HPDE6-E6E7 (cell line): ENCODE results near the gene SYNE1.

Experiments used
- DNase-seq: peaks from one replicate; pipeline ENCODE4 v3.0.0; 2011; ENCODE audit warnings: missing footprints; ENCODE audit errors: extremely low spot score

Gene SYNE1

DNA sequence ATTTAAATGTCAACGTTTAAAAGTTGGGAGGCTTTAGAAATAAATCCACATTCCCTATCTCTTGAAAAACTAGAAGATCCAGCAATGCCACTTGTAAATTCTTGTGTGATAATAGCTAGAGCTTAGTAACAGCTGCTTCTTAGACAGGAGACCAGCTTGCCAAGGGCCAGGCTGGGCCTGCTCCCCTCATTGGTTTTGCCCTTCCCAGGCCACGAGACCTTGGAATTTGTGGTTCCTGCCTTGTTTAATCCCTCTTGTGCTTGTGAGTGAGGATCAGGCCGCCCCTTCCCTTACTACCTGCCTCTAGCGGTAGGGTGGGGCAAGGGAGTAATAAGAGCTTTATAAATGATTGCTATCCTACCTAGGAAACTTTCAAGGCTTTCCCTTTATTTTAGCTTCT, 363.5 kb downstream of the SYNE1 start:
- DNase-seq = no peak

DNA sequence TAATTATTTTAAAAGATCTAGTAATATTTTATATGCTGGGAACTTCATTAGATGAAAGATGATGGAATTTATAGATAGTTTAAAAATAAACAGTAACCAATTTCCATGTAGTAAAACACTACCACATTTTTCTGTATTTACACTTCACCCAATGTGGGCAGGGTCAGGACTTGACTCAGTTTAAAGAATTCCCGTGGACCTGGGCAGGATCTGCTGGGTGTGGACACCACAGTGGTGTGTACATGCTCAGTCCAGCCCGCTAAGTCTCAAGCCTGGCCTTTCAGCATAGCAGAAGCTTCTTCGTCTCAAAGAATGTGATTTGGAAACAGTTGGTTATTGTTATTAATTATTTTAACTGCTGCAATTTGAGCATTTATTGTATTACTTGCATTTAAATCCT, 364.2 kb downstream of the SYNE1 start:
- DNase-seq = peak; percentile 19

DNA sequence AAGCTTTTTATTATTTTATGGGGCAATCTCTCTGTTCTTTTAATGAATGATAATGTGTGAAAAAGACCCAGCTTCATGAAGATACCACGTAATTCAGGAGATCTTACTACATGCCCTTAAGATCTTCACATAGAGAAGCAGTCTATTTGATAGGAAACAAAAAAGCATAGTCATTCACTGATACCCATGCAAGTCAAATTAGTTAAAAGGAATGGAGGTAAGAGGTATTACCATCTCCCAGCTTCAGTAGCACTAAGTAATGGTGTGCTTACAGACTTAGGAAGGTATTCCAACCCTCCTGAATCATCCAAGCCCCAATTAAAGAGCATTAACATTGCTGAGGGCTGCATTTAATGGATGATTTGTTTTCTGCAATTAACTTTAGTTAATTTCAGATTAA, 364.7 kb downstream of the SYNE1 start:
- DNase-seq = no peak

DNA sequence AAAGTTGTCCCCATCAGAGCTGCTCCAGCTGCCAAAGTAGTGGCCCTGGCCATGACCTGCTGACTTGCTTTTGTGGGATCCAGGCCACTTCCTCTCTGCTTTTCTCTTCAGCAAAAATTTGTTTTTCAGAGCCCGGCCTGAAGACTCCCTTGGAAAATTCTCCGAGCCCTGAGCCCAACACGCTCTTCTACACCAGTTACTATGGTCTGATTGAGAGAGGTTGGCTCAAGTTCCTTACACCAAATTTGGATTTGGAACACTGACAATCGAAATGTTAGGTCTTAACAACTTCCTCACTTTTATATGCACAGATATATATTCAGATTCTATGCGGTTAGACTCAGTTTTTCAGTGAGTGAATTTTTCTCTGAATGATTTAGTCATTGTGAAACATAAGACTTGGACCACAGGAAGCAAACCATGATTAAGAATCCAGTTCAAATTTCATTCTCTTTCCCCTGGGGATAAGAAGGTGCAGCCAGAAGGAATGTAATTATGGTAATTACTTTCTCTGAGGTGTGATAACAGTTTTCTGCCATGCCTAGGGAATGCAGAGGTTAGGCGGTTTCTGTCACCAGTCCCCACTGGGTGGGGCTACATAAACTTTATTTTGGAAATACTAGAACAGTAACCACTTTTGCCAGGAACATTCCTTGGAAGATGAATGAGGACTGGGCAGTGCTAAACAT, 365.2 kb downstream of the SYNE1 start:
- peak; percentile 42 for DNase-seq

DNA sequence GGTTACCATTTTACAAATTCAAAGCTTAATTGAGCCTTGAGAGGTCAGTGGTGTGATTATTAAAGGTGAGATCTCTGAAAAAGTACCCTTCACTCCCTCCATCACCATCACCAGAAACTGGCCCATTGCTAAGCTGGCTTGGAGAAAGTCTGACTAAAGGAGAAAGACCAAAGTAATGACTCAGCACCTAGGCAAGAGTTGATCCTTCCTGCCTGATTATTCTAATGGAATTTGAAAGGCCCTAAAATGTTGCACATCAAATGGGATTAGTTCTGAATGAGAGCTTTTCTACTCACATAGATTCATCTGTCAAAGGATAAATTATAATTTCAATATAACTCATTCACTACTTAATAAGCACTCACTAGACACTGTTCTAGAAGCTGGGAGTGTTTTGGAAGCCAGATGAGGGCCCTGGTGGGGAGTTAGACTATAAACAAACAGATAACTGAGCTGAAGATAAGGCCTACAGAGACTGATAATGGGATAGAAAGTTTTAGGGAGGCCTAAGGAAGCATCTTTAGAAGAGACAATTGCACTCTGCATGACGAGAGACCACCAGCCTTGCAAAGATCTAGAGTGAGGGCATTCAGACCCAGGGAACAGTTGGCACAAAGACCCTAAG, 366.7 kb downstream of the SYNE1 start:
- DNase-seq = no peak

DNA sequence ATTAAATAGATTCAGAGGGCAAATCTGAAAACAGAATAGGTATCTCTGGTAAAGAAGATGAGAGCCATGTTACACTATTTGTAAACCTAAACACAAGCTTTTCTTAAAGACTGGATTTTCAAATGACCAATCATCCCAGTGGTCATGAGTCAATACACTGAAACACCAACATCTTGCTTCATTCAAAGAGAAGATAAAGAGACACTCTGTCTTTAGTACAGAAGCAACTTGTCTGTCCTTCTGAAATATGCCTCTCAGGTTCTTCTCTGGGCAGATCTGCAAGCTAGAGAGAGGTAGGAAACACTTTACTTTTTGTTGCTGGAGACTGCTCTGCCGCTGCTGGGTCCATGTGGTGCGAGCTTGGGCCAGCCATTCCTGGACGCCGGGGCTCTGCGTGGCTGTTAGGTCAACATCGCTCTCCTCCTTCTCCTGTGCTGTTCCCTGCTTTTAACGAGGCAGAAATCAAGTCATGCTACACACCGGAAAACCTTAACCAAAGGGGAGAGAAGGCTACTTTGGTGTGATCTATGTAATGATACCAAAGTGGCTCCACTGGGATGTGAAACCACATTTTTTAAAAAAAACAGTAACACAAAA, 368.2 kb downstream of the SYNE1 start:
- no peak for DNase-seq

DNA sequence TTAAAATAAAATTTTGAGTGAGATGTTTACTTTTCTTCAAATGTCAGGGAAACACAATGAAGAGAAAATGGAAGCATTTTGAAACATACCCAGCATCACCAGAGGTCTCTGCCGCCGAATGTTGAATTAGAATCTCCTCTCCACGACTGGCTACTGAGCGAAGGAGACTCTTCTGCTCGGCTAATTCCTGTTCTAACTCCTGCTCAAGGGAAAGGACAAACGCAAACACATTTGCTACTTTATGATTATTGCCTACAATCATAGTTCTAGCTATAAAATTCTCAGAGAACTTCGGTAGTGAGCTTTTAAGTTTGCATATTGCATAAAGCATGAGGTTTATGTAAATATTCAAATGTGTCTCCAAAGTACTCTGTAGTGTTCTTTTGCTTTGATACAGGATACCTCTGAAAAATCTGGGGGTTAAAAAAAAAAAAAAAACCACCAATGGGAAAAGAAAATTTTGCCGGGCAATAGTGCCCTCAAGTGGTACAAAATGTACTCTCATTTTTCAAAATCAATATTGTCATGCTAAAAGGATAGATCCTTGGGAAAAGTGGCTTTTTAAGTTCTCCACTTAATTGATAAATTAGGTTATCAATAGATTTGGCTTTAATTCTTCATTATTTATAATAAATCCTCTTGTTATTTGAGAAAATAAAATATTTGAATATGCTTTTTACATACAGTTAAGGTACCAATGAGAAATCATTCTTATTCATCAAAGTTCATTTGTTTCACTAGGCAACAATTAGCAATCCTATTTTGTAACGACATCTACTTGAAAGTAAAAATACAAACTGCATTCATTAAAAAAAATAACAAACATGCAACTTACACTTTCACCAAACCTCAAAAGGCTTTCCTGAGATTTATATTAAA, 369.0 kb downstream of the SYNE1 start:
- no peak for DNase-seq

DNA sequence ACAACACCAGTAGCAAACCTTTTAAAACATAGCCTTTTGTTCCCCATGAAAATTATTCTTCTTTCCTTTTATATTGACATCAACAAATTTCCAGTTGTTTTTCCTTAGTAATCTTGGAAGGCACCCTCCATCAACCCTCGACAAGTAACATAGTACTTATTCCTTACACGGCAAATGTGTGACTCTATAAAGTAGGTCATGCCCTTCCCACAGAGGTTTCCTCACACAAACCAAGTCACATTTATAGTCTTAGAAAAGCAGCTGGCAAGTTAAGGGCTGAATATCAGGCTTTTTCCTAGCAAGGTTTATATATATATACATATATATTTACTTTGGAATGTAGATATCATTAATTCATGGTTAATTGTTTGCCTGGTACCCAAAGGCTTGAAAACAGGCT, 371.5 kb downstream of the SYNE1 start:
- no peak for DNase-seq

DNA sequence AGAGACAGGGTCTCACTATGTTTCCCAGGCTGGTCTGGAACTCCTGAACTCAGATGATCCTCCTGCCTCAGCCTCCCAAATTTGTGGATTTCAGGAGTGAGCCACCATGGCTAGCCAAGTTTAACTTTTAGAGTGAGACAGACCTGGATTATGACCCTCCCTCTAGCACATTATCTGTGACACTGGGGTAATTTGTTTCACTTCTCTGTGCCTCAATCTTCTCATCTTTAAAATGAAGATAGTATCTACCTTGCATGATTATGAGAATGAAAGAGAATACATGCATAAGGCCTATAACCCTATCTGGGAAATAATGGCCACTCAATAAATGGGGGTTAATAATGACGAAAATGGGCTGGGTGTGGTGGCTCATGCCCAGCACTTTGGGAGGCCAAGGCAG, 373.6 kb downstream of the SYNE1 start:
- no peak for DNase-seq

DNA sequence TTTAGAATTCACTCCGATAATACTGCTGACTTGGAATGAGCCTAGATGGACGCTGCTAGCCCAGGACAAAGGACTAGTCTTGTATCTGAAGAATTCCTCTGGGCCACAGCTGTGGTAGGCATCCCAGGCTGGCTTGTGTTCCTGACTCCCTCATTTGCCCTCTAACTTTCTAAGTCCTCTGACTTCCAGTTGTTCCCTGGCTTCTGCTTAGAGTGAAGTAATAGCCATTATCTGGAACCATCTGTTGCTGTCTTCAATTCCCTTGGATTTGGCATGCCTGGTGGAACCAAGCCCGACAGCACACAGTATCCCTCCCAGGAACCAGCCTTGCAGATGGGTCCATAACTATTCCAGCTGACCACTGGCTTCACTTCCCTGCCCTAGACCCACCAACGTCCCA, 376.0 kb downstream of the SYNE1 start:
- no peak for DNase-seq

DNA sequence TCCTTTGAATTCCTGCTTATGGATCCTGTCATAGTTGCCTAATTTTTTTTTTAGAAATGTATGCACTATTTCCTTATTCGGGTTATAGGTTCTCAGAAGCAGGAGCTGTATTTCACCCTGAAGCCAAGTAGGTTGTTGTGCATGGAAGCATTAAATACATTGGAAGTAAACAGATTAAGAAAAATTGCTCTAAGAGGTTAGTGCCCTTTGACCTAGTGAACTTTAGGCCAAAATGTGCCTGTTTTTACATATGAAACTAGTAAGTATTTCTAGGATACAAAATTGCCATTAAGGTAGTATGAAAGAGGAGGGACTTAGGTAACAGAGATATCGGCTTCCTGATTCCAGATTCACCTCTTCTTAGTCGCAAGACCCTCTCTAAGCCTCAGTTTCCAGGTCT, 377.9 kb downstream of the SYNE1 start:
- DNase-seq = no peak

DNA sequence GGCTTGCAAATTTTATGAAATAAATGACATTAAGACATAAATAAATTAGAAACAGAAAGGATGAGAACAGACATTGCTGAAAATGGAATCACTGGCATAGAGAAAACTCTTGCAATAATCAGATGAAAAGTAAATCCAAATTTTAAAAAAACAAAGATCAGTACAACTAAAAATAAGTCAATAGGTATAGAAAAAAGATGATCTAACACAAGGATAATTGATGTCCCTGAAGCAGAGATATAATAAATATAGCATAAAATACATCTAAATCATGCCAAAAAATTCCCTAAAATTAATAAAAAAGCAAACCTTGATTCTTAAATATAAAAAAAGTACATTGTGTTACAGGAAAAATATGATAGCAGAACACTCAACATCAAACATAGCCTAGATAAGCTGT, 379.6 kb downstream of the SYNE1 start:
- no peak for DNase-seq

DNA sequence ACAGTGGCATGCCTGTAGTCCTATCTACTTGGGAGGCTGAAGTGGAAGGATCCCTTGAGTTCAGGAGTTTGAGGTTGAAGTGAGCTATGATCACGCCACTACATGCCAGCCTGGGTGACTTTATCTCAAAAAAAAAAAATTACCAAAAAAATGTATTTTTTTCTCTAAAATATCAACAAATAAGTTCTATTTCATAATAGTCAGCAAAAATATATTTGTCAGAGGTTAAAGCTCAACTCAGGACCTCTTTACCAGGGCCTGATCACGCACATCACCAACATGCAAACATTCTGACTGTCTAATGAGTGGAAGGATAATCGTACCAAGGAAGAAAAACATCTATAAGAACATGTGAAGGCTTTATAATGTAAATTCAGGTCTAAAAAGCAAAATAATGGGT, 387.0 kb downstream of the SYNE1 start:
- DNase-seq = no peak

DNA sequence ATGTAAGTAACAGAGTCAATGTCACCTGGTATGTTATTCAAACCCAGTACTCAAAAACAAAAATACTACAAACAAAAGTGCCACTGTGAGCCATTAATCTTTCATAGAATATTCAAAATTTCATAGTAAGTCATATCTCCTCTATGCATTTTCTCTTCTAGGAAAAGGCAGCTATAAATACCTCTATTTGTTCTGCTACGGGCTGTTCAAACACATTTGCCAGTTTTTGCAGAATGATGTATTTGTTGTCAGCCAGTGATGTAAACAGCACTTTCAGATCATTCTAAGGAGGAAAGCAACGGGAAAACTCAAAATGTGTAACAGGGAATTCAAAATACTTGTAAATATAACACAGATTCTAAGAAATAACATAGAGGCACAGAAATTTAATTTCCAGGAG, 388.2 kb downstream of the SYNE1 start:
- DNase-seq = no peak

DNA sequence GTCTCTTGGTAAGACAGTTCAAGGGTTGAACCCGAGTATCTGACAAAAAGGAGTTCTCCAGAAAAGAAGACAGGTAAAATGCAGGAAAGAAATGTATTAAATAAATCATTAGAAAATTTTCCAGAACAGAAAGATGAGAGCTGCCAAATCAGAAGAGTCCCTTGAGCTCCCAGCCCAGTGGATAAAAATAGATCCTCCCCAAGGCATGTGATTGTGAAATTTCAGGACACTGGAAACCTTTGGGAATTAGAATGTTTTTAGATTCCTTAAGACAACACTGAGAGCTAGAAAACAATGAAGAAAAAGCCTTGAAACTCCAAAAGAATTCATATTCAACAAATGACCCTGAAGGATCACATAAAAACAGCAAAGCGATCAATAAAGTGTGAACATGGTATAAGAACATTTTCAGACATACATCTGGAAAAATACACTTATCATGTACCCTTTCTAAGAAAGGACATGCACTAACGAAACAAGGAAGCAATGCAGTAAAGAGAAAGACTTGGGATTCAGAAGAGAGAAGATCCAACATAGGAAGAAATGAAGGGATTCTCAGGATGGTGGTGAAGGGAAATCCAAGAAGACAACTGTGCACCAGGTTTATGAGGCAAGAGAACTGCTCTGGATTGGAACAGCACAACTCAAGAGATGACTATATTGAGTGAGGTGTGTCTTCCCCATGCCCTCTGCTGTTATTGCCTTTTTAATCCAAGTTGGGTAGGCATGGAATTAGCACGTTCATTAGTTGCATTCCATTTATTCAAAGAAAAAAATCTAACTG, 390.4 kb downstream of the SYNE1 start:
- no peak for DNase-seq

DNA sequence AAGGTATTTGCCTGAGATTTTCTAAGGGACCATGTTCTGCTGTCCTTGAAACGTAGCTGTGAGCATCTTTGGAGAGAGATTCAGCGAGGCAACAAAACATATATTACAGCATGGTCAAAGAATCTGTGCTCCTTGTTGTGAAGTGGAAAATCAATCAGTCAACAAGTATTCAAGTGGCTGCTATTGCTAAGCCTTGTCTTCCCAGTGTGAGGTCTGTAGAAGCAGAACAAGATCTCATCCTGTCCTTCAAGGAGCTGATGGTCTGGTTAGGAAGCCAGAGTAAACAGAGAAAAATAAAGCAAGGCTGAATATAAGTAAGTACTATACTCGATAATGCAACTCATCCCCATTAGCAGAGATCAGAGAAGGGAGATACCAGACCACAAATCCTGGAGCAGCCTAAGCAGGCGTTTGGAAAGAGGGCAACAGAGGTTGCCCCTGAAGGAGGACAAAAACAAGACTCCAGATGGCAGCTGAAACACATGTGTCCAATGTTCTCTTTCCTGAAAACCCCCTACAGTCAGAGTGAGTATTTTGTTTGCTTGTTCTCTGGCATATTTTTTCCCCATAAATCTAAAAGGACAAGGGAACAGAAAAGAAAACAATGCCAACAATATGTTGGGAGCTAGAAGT, 392.0 kb downstream of the SYNE1 start:
- DNase-seq = no peak

DNA sequence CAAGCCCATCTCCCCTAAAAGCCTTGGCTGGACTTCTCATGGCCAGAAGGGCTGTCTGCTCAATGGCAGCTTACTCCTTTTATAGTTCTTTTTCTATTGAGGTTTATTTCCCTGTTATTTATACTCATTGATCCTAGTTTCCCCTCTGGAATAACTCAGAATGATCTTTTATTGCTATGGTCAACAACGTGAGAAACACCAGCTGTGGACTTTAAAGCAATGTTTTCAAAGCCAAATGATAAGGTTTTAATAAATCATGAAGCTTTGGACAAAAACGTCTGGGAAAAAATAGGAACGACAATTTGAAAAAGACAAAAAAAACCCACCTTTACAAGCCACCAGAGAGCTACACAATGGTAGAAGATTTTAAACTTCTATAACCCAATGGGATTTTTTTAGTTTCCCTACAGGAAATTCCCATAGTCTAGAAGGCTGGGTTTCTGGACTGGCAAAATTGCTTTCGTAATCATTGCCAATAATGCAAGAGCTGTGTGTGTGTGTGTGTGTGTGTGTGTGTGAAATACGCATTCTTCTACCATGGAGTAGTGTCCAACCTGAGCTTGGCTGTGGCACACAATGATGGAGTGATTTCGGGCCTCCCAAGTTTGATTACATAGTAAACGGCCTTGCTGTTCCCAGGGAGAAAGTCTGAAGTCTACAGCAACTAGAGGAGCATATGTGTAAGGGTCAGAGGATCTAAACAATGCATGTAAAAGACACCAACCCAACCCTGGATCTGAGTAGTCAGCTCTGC, 396.0 kb downstream of the SYNE1 start:
- no peak for DNase-seq

DNA sequence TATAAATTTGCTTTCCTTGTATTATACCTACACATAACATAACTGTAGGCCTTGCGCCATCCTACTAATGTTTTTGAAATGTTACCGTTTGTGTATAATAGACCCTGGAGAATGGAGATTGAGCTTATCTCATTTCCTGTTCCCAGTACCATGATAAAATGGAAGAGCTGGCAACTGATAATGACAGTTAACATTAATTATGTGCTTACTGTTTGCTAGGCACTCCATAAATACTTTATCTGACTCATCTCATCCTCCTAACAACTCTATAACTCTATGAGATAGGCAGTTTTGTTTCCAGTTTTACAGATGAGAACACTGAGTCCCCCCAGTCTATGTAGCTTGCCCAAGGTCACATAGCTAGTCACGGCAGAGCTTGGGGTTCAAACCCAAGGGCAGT, 396.7 kb downstream of the SYNE1 start:
- no peak for DNase-seq

DNA sequence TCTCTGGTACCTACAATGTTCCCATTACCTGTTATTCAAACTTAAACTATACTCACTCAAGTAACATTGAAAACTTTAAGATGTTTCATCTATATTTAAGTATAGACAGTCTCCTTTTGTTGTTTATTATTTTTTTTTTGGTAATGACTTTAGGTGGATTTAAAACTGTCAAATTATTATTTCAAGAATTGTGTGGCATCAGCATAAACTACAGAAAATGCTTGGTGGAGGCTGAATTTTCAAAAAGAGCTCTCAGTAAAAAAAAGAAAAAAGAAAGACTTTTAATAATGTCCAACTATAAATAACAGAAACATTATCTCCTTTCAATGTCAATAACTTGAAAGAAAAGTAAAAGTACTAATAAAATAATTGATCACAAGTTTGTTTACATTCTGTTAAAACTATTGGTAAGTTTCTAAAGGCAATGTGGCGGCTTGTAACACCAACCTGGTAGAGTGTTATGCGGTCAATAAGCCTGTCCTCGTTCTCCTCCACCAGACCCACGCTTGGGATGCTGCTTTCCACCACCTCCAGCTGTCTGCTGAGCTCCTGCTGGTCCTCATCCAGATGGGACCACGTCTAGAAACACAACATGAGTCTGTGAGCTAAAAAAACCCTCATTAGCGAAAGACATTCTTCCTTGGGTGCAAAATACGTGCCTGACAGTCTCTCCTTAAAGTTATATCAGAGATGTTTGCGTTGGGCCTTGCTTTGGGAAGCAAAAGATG, 400.6 kb downstream of the SYNE1 start:
- no peak for DNase-seq
